GM15510 (cell line): Measurements from ENCODE around the gene NSG1.

Source experiments
- POLR2A ChIP-seq: IDR thresholded peaks from 3 replicates; pipeline ENCODE4 v1.6.1; 2011; ENCODE audit warnings: borderline replicate concordance; ENCODE audit not compliant: insufficient read length; ENCODE audit errors: extremely low read depth

NSG1 gene

DNA sequence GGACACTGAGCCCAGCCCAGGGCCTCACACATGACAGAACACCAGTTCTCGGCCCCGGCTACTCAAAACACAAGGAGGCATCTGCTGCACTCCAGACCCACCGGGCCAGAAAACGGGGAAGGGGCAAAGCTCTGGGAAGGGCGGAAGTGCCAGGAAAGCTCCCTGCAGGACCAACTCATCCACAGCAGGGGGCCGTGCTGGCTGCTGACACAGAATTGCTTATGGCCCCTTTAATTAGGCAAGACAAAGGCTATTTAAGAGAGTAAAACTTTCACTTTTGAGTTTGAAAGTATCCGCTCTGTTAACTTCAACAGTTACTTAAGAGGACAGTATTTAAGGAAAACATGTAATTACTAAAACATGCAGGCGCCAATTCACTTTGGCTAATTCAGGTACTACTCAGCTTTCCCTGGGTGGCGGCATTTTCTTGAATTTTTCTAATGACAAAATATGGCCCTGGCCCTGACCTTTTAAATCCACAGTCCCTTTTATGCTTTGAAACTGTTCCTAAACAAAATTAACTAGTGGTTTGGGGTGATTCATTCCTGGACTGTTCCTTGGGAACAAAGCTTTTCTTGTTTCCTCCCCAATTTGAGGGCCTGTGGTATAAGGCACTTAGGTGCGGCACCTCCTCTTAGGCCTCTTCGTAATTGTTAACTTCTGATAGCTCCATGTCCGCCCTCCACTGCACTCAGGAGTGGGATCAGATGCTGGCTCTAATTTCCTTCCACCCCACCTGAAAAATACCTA lies 40.4 kb downstream of the NSG1 start:
- no peak for TF ChIP-seq POLR2A

DNA sequence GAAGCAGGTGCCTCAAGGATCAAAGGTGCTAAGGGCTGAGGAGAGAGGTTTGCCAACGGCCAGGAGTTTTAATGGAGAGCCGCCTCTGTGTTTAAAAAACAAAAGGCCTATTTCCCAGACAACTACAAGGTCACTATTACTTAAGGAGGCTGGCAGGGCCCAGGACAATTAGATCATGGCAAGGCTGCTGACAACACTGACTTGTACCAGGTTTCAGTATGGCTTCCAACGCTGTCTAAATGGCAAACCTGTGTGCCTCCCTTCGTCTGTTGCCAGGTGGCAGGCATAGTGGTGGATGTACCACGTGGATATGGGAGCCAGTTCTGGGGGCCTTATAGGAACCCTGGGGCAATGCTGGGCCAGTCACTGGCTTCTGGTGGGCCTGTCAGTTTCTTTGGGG lies 41.0 kb downstream of the NSG1 start:
- TF ChIP-seq POLR2A: no peak

DNA sequence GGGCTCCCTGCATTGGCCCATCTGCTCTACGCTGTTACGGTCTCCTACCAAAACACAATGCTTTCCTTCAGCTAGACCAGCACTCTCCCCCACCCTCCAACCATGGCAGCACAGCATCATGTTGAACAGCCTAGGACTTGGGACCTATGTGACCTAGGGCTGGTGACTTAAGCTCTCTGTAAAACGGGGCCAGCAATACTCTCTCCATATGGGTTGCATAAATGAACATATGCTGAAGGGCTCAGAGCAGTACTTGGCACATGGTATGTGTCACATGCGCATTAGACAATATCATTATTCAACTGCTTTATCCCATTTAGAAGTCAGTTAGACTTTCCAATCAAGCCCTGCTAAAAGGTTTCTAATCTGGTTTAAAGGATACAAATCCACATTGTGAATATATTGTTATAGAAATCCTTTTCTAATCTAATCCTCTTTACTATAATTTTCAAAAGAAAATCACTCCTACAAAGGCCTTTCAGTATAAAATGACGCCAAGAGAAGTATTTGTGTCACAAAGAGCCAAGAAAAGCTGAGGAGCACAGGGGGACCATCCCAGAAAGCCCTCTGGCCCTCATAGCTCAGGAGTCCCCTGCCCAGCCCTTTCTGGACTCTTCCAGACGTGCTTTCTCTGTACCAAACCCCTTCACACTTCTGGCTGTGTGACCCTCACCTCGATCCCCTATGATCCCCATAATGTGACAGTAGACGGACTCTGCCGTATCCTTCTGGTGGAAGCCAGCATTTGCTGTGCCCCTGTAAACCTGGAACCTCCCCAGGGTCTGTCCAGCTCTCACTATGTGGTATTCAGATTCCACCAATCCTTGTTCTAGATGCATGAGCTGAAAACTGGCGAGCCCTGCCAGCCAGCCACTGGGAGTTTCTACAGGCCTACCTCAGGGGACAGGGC lies 42.3 kb downstream of the NSG1 start:
- no peak for TF ChIP-seq POLR2A

- no peak for TF ChIP-seq POLR2A
Measured at GRCh38 chr4:4430492-4431195, 43.7 kb downstream of the NSG1 start.

- no peak for TF ChIP-seq POLR2A
Measured at GRCh38 chr4:4432341-4433125, 45.6 kb downstream of the NSG1 start.

DNA sequence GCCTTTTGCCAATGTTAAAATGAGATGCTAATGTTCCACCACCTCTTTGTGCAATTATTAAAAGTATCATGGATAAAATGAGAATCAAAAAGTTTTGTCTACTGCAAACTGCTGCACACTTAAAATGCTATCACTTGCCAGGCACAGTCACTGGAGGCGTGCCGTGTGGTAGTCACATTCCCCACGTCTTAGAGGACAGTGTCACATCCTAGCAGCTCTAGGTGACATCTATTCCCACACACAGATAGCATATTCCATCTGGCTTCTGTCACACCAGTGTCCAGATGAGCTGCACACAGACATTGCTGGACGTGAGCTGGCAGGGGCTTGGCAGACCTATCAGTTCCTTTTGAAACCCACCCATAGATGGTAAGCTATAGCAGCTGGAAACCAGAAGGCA lies 47.0 kb downstream of the NSG1 start:
- no peak for TF ChIP-seq POLR2A

DNA sequence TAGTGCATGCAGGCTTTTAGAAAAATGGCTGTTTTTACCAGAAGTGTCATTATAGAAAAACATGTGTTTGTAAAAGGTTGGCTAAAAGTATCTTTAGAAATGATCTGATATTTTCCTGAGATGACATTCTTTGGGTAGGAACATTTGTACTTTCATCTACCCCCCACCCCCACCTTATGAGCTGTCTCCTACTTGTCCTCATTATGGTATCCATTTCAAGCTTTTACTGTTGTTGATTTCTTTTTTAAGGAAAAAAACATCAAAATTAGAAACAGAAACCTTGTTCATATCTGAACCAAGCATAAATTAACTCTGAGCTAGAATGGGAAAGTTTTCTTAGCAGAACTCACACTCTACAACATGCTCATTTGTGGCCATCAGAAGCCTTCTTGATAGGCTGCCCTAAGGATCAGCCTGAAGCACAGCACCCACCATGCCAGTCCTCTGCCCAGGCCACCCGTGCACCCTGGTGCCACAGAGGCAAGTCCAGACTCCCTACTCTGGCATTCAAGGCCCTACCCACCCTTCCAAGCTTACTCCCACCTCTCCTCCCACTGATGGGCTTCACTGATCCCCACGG lies 49.4 kb downstream of the NSG1 start:
- TF ChIP-seq POLR2A: no peak

- TF ChIP-seq POLR2A: no peak
Measured at GRCh38 chr4:4437798-4438470, 51.0 kb downstream of the NSG1 start.

- no peak for TF ChIP-seq POLR2A
Measured at GRCh38 chr4:4438891-4439290, 52.0 kb downstream of the NSG1 start.

DNA sequence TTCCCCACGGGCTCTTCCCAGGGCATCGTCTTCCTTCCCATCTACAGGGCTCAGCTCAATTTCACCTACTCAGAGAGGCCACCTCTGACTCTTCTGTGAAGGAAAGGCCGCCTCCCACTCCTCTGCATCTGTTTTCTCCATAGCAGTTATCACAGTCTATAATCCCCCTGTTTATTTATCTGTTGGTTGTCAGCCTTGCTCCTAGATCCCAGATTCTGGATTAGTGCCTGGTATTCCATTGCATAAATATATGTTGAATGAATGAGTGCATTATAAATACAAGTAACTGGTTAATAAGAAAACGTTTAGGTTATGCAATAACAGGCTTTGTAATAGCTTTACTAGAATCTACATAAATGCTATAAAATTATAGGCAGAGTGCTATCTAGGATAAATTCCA lies 52.9 kb downstream of the NSG1 start:
- no peak for TF ChIP-seq POLR2A

DNA sequence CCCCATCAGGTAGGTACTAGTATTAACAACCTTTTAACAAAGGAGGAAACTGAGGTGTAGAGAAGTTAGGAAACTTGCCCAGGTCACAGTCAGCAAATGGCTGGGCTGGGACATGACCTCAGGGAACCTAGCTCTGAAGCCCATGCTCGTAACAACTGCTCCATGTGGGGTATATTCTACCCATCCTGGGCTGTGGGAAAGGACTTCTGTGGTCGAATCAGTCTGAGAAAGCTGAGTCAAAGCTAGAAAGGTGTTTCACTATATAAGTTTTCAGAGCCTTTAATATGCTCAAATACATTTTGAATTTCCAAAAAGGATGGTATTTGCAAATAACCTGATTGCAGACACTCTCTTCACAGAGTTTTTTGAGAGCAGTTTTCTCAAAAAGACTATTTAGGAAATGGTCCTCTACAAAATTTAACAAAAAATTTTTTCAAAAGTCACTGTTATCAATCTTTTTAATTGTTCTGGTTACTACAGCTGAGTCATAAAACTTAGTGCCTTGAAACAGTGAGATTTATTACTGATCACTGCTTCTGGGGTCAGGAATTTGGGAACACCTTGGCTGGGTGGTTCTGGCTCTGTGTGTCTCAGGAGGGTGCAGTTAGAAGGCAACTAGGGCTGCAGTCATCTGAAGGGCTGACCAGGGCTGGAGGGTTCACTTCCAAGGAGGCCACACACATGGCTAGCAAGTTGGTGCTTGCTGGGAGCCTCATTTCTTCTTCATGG lies 53.6 kb downstream of the NSG1 start:
- TF ChIP-seq POLR2A: no peak

- no peak for TF ChIP-seq POLR2A
Measured at GRCh38 chr4:4443821-4444220, 56.9 kb downstream of the NSG1 start.

- TF ChIP-seq POLR2A: no peak
Measured at GRCh38 chr4:4446434-4446833, 59.5 kb downstream of the NSG1 start.
